ENCODE results near the gene ATP2A2. TPM values are rescaled to one million over a fixed set of nuclear protein-coding genes. Genes with fewer than 3 reads are reported as not detected.
"Not testable (repeated sequence)": the region's sequence is repeated elsewhere in the genome, so short reads cannot be mapped to it uniquely, and the experiment has no call there.

The ATP2A2 gene
- total RNA-seq, 2 experiments from 2014 or later: 130 to 132 TPM

GRCh38 chr12:110248096-110248447 lies 33.0 kb upstream of the ATP2A2 start:
- no peaks in the 10 kb centered on the region for H3K27me3 Mint-ChIP-seq (ENCODE audit: low read depth)
- H3K27ac Mint-ChIP-seq: no peak overlapping the region
- H3K4me3 Mint-ChIP-seq: no peak overlapping the region
- no peaks in the 10 kb centered on the region for H3K36me3 Mint-ChIP-seq (ENCODE audit: low read depth)
- ATAC-seq (no peak), DNase-seq (no peak)
- H3K9me3 Mint-ChIP-seq (ENCODE audit: insufficient read depth): no peaks in the 10 kb centered on the region
- CTCF ChIA-PET: interaction anchor here (1.3 kb wide), 1 partner anchor 19 kb away, joined by 3 read pairs; no protein-coding TSS in a partner anchor
- no peaks in the 10 kb centered on the region for H3K4me1 Mint-ChIP-seq (ENCODE audit: low read depth)
- POLR2A ChIA-PET: no interaction called here

GRCh38 chr12:110249105-110249504 lies 31.9 kb upstream of the ATP2A2 start:
- no peak overlapping the region for H3K4me3 Mint-ChIP-seq
- CTCF ChIA-PET: interaction anchor here (1.2 kb wide), 1 partner anchor 149 kb away, joined by 3 read pairs; no protein-coding TSS in a partner anchor
- H3K27ac Mint-ChIP-seq: no peak overlapping the region

GRCh38 chr12:110249716-110250225 lies 31.3 kb upstream of the ATP2A2 start:
- no peak overlapping the region for H3K4me3 Mint-ChIP-seq
- no peak overlapping the region for H3K27ac Mint-ChIP-seq
- no peaks in the 10 kb centered on the region for H3K4me1 Mint-ChIP-seq (ENCODE audit: low read depth)
- ChIA-PET CTCF (interaction anchor here (0.6 to 1.2 kb wide), 2 partner anchors 150 to 528 kb away, joined by 3 read pairs; no protein-coding TSS in a partner anchor), POLR2A (no interaction called here)
- H3K27me3 Mint-ChIP-seq (ENCODE audit: low read depth): no peaks in the 10 kb centered on the region
- DNase-seq: no peak
- no peaks in the 10 kb centered on the region for H3K9me3 Mint-ChIP-seq (ENCODE audit: insufficient read depth)
- ATAC-seq: no peak
- H3K36me3 Mint-ChIP-seq (ENCODE audit: low read depth): no peaks in the 10 kb centered on the region

More at GRCh38 chr12:110249105-110249504, 31.9 kb upstream of the ATP2A2 start:
- POLR2A ChIA-PET: no interaction called here
- ATAC-seq: no peak
- no peaks in the 10 kb centered on the region for H3K9me3 Mint-ChIP-seq (ENCODE audit: insufficient read depth)
- no peaks in the 10 kb centered on the region for H3K4me1 Mint-ChIP-seq (ENCODE audit: low read depth)
- no peak for DNase-seq
- H3K36me3 Mint-ChIP-seq (ENCODE audit: low read depth): no peaks in the 10 kb centered on the region
- H3K27me3 Mint-ChIP-seq (ENCODE audit: low read depth): no peaks in the 10 kb centered on the region

- Mint-ChIP-seq H3K36me3 (ENCODE audit: low read depth) (no peaks in the 10 kb centered on the region), H3K4me1 (ENCODE audit: low read depth) (no peaks in the 10 kb centered on the region), H3K27ac (no peak overlapping the region), H3K27me3 (ENCODE audit: low read depth) (no peaks in the 10 kb centered on the region), H3K9me3 (ENCODE audit: insufficient read depth) (no peaks in the 10 kb centered on the region), H3K4me3 (no peak overlapping the region)
- ChIA-PET CTCF (no interaction called here), POLR2A (no interaction called here)
- ATAC-seq (no peak), DNase-seq (no peak)
Observed at GRCh38 chr12:110251381-110251780, 29.7 kb upstream of the ATP2A2 start.

GRCh38 chr12:110252716-110253115 lies 28.3 kb upstream of the ATP2A2 start:
- H3K27ac Mint-ChIP-seq: no peak overlapping the region
- H3K36me3 Mint-ChIP-seq (ENCODE audit: low read depth): no peaks in the 10 kb centered on the region
- ChIA-PET POLR2A (no interaction called here), CTCF (no interaction called here)
- no peak overlapping the region for H3K4me3 Mint-ChIP-seq
- no peaks in the 10 kb centered on the region for H3K9me3 Mint-ChIP-seq (ENCODE audit: insufficient read depth)
- DNase-seq (no peak), ATAC-seq (no peak)
- no peaks in the 10 kb centered on the region for H3K4me1 Mint-ChIP-seq (ENCODE audit: low read depth)
- no peaks in the 10 kb centered on the region for H3K27me3 Mint-ChIP-seq (ENCODE audit: low read depth)

GRCh38 chr12:110253176-110253575 lies 27.9 kb upstream of the ATP2A2 start:
- no peaks in the 10 kb centered on the region for H3K9me3 Mint-ChIP-seq (ENCODE audit: insufficient read depth)
- H3K27ac Mint-ChIP-seq: no peak overlapping the region
- POLR2A ChIA-PET: no interaction called here
- no peaks in the 10 kb centered on the region for H3K4me1 Mint-ChIP-seq (ENCODE audit: low read depth)
- DNase-seq (no peak), ATAC-seq (no peak)
- H3K4me3 Mint-ChIP-seq: no peak overlapping the region
- CTCF ChIA-PET: no interaction called here
- H3K27me3 Mint-ChIP-seq (ENCODE audit: low read depth): no peaks in the 10 kb centered on the region
- no peaks in the 10 kb centered on the region for H3K36me3 Mint-ChIP-seq (ENCODE audit: low read depth)

- ATAC-seq (no peak), DNase-seq (no peak)
- ChIA-PET POLR2A (no interaction called here), CTCF (no interaction called here)
- Mint-ChIP-seq H3K27ac (no peak overlapping the region), H3K4me3 (no peak overlapping the region), H3K36me3 (ENCODE audit: low read depth) (no peaks in the 10 kb centered on the region), H3K27me3 (ENCODE audit: low read depth) (no peaks in the 10 kb centered on the region), H3K9me3 (ENCODE audit: insufficient read depth) (no peaks in the 10 kb centered on the region), H3K4me1 (ENCODE audit: low read depth) (no peaks in the 10 kb centered on the region)
Observed at GRCh38 chr12:110254971-110255540, 26.0 kb upstream of the ATP2A2 start.

- H3K4me1 Mint-ChIP-seq (ENCODE audit: low read depth); H3K4me3 Mint-ChIP-seq; H3K9me3 Mint-ChIP-seq (ENCODE audit: insufficient read depth); H3K36me3 Mint-ChIP-seq (ENCODE audit: low read depth); H3K27me3 Mint-ChIP-seq (ENCODE audit: low read depth); ATAC-seq; DNase-seq; POLR2A ChIA-PET; H3K27ac Mint-ChIP-seq: not testable (repeated sequence)
- CTCF ChIA-PET: interaction anchor here (0.7 kb wide), 1 partner anchor 17 kb away, joined by 3 read pairs; no protein-coding TSS in a partner anchor
Observed at GRCh38 chr12:110255890-110256456, 25.1 kb upstream of the ATP2A2 start.

GRCh38 chr12:110256780-110257431 lies 24.1 kb upstream of the ATP2A2 start:
- DNase-seq (no peak), ATAC-seq (no peak)
- POLR2A ChIA-PET: interaction anchor here (0.6 kb wide), 1 partner anchor 59 kb away, joined by 3 read pairs; no protein-coding TSS in a partner anchor
- Mint-ChIP-seq H3K9me3 (ENCODE audit: insufficient read depth) (no peaks in the 10 kb centered on the region), H3K27me3 (ENCODE audit: low read depth) (no peaks in the 10 kb centered on the region), H3K4me3 (no peak overlapping the region), H3K4me1 (ENCODE audit: low read depth) (no peaks in the 10 kb centered on the region), H3K36me3 (ENCODE audit: low read depth) (no peaks in the 10 kb centered on the region), H3K27ac (no peak overlapping the region)
- CTCF ChIA-PET: interaction anchor here (0.7 kb wide), 1 partner anchor 18 kb away, joined by 3 read pairs; no protein-coding TSS in a partner anchor

- ATAC-seq (no peak), DNase-seq (no peak)
- ChIA-PET POLR2A (no interaction called here), CTCF (no interaction called here)
- H3K27me3 Mint-ChIP-seq (ENCODE audit: low read depth): peaks cover 3% of the 10 kb centered on the region
- H3K27ac Mint-ChIP-seq: no peak overlapping the region
- H3K9me3 Mint-ChIP-seq (ENCODE audit: insufficient read depth): no peaks in the 10 kb centered on the region
- no peaks in the 10 kb centered on the region for H3K4me1 Mint-ChIP-seq (ENCODE audit: low read depth)
- H3K4me3 Mint-ChIP-seq: no peak overlapping the region
- H3K36me3 Mint-ChIP-seq (ENCODE audit: low read depth): no peaks in the 10 kb centered on the region
Observed at GRCh38 chr12:110258466-110258865, 22.6 kb upstream of the ATP2A2 start.

- no peaks in the 10 kb centered on the region for H3K9me3 Mint-ChIP-seq (ENCODE audit: insufficient read depth)
- DNase-seq: no peak
- no peak overlapping the region for H3K27ac Mint-ChIP-seq
- H3K4me1 Mint-ChIP-seq (ENCODE audit: low read depth): no peaks in the 10 kb centered on the region
- no peaks in the 10 kb centered on the region for H3K36me3 Mint-ChIP-seq (ENCODE audit: low read depth)
- CTCF ChIA-PET: interaction anchor here (1.0 kb wide), 1 partner anchor 169 kb away, joined by 3 read pairs; no protein-coding TSS in a partner anchor
- no peak overlapping the region for H3K4me3 Mint-ChIP-seq
- no peak for ATAC-seq
- H3K27me3 Mint-ChIP-seq (ENCODE audit: low read depth): peaks cover 19% of the 10 kb centered on the region
- POLR2A ChIA-PET: no interaction called here
Observed at GRCh38 chr12:110262442-110263388, 18.3 kb upstream of the ATP2A2 start.
